Mesodermal cell (in vitro differentiated cells): Measurements from ENCODE around the gene MAGI2.

Experiments
- H3K27ac ChIP-seq: 2 replicates; pipeline ENCODE4 v1.7.0; 2013; ENCODE audit warnings: mild to moderate bottlenecking, low read depth, low read length, moderate library complexity; ENCODE audit not compliant: severe bottlenecking
- H3K36me3 ChIP-seq: 2 replicates; pipeline ENCODE4 v1.7.1; 2013; ENCODE audit warnings: mild to moderate bottlenecking, low read length, moderate library complexity; ENCODE audit not compliant: control insufficient read depth, insufficient read depth
- H3K4me1 ChIP-seq: one replicate; pipeline ENCODE4 v1.7.1; 2013; ENCODE audit warnings: mild to moderate bottlenecking, low read length; ENCODE audit not compliant: insufficient read depth, control insufficient read depth, poor library complexity, severe bottlenecking
- H3K4me3 ChIP-seq: 2 replicates; pipeline ENCODE4 v1.7.0; 2013; ENCODE audit warnings: low read length, control low read depth, mild to moderate bottlenecking; ENCODE audit not compliant: insufficient read depth, poor library complexity, severe bottlenecking; ENCODE audit errors: extremely low read depth
- H3K9me3 ChIP-seq: 2 replicates; pipeline ENCODE4 v1.7.1; 2013; ENCODE audit warnings: mild to moderate bottlenecking, low read length, moderate library complexity; ENCODE audit not compliant: control insufficient read depth
- WGBS, 2 experiments: methylation state at CpG; one replicate each; pipeline ENCODE4 v1.1.5; 2013; ENCODE audit warnings: missing lambda C conversion rate in 2 of 2; ENCODE audit not compliant: insufficient coverage in 2 of 2; 5-methylcytosine and 5-hydroxymethylcytosine counted together

The MAGI2 gene

GRCh38 chr7:78677391-78677790 is 776.1 kb downstream of the MAGI2 start:
- H3K4me1 ChIP-seq, result no peaks in the 10 kb centered on the region
- 100% methylated on average over 1 of the region's 2 CpGs; no CpG with 5 or more reads in 1 of the 2 experiments for WGBS, 2 experiments
- H3K36me3 ChIP-seq, result no peaks in the 10 kb centered on the region
- H3K4me3 ChIP-seq, result no peak overlapping the region
- no peak overlapping the region for H3K27ac ChIP-seq
- no peaks in the 10 kb centered on the region for H3K9me3 ChIP-seq

- no peaks in the 10 kb centered on the region for H3K9me3 ChIP-seq
- no peak overlapping the region for H3K4me3 ChIP-seq
- no peak overlapping the region for H3K27ac ChIP-seq
- 100% methylated on average over 1 of the region's 3 CpGs; no CpG with 5 or more reads in 1 of the 2 experiments for WGBS, 2 experiments
- H3K4me1 ChIP-seq, result no peaks in the 10 kb centered on the region
- H3K36me3 ChIP-seq, result no peaks in the 10 kb centered on the region
These were observed 778.0 kb downstream of the MAGI2 start for GRCh38 chr7:78675511-78675910.

DNA sequence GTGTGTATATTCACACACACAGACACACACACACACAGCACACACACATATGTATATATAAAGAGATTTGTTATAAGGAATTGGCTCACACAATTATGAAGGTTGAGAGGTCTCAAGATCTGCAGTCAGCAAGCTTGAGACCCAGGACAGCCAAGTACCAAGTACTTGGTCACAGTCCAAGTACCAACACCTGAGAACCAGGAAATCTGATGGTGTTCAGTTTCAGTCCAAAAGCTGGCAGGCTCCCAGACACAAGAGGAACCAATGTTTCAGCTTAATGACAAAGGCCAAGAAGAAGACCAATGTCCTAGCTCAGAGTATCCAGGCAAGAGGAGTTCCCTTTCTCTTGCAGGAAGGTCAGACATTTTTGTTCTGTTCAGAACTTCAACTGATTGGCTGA is 780.2 kb downstream of the MAGI2 start:
- Histone ChIP-seq H3K4me3 (no peak overlapping the region), H3K9me3 (no peaks in the 10 kb centered on the region), H3K36me3 (no peaks in the 10 kb centered on the region), H3K4me1 (no peaks in the 10 kb centered on the region), H3K27ac (no peak overlapping the region)

- Histone ChIP-seq H3K4me3 (no peak overlapping the region), H3K36me3 (no peaks in the 10 kb centered on the region), H3K27ac (no peak overlapping the region), H3K9me3 (no peaks in the 10 kb centered on the region), H3K4me1 (no peaks in the 10 kb centered on the region)
- no CpG with 5 or more reads among the region's 4 CpGs for WGBS, 2 experiments
These were observed 790.5 kb downstream of the MAGI2 start for GRCh38 chr7:78662939-78663338.

- H3K36me3 ChIP-seq, result no peaks in the 10 kb centered on the region
- H3K9me3 ChIP-seq, result no peaks in the 10 kb centered on the region
- WGBS, 2 experiments, result 77% methylated on average over 3 of the region's 3 CpGs; no CpG with 5 or more reads in 1 of the 2 experiments
- H3K4me1 ChIP-seq, result no peaks in the 10 kb centered on the region
- no peak overlapping the region for H3K4me3 ChIP-seq
- H3K27ac ChIP-seq, result no peak overlapping the region
These were observed 803.5 kb downstream of the MAGI2 start for GRCh38 chr7:78649976-78650375.

DNA sequence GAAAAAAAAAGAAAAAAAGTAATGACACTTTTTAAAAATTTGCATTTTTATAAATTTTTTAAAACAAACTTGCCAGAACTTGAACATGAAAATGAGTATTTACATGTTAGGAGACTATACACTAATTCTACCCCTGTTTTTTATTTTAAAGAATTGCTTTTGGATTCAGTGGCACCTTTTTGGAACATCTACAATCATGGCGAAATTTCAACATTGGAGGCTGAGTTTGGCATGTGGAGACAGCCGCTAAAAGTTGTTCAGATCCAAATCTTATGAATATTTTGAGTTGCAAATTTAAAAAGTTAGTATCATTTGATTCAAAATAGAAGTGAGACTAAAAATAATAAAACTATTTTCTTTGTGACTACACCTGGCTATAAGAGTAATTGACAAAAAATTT is 804.2 kb downstream of the MAGI2 start:
- Histone ChIP-seq H3K36me3 (no peaks in the 10 kb centered on the region), H3K4me3 (no peak overlapping the region), H3K4me1 (no peaks in the 10 kb centered on the region), H3K27ac (no peak overlapping the region), H3K9me3 (no peaks in the 10 kb centered on the region)
- 86% methylated on average over 1 of the region's 2 CpGs; no CpG with 5 or more reads in 1 of the 2 experiments for WGBS, 2 experiments

- Histone ChIP-seq H3K9me3 (no peaks in the 10 kb centered on the region), H3K27ac (no peak overlapping the region), H3K4me3 (no peak overlapping the region), H3K36me3 (no peaks in the 10 kb centered on the region), H3K4me1 (no peaks in the 10 kb centered on the region)
These were observed 810.7 kb downstream of the MAGI2 start for GRCh38 chr7:78642751-78643150.

GRCh38 chr7:78638364-78638763 is 815.1 kb downstream of the MAGI2 start:
- Histone ChIP-seq H3K27ac (no peak overlapping the region), H3K4me1 (no peaks in the 10 kb centered on the region), H3K36me3 (no peaks in the 10 kb centered on the region), H3K4me3 (no peak overlapping the region), H3K9me3 (no peaks in the 10 kb centered on the region)

DNA sequence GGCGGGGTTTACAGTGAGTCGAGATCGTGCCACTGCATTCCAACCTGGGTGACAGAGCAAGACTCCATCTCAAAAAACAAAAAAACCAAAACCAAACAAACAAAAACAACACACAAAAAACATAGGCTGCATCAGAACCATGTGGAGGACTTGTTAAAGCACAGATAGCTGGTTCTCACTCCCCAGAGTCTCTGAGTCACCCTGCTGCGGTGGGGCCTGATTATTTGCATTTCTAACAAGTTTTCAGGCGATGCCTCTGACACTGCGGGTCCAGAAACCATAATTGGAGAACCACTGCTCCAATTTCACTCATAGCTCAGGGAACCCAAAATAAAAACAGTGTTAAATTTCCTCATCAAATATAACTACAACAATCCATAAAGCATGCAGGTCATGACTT is 816.7 kb downstream of the MAGI2 start:
- no peak overlapping the region for H3K4me3 ChIP-seq
- 85 to 86% methylated on average over 3 to 4 of the region's 6 CpGs for WGBS, 2 experiments
- no peaks in the 10 kb centered on the region for H3K4me1 ChIP-seq
- no peaks in the 10 kb centered on the region for H3K36me3 ChIP-seq
- H3K9me3 ChIP-seq, result no peaks in the 10 kb centered on the region
- H3K27ac ChIP-seq, result no peak overlapping the region

DNA sequence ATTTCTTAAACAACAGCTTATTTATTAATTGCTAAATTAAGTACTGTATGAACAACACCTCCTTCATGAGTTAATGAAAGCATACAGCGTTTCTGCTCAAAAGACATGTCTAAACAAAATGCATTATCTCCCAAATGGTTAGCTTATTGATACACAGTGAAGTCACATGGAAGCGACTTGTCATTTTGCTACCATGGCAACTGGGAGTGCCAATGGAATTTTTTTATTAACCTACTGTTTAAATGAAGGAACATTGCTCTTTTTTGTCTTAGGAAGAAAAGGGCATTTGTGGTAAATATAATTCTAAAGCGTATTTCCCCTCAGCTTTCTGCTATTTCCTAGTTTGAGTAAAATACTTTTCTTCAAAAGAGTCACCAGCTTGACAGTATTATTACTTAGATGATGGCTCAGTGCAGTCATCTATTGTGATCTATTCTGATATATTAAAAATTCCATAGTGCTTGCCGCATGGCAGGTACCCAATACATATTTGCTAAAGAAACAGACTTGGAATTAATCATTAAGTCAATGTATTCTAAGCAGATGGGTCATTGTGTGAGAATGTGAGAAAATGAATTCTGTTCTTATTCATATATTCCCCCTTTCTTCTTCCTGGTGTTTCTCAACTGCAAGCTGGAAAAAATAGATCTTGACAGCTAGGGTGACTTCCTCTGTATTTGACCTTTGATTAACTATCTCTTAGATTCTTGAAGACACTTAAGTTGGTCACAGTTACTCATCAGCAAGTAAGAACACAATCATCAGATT is 818.3 kb downstream of the MAGI2 start:
- Histone ChIP-seq H3K4me1 (no peaks in the 10 kb centered on the region), H3K36me3 (no peaks in the 10 kb centered on the region), H3K4me3 (no peak overlapping the region), H3K27ac (no peak overlapping the region), H3K9me3 (no peaks in the 10 kb centered on the region)
- 80 to 88% methylated on average over 1 of the region's 4 CpGs for WGBS, 2 experiments

- no peak overlapping the region for H3K4me3 ChIP-seq
- no peak overlapping the region for H3K27ac ChIP-seq
- 89 to 100% methylated on average over 1 of the region's 1 CpG for WGBS, 2 experiments
- H3K4me1 ChIP-seq, result no peaks in the 10 kb centered on the region
- H3K36me3 ChIP-seq, result no peaks in the 10 kb centered on the region
- H3K9me3 ChIP-seq, result no peaks in the 10 kb centered on the region
These were observed 819.4 kb downstream of the MAGI2 start for GRCh38 chr7:78634093-78634492.
